ENCODE data around the gene CYB5D1. TPM values are rescaled to one million over a fixed set of nuclear protein-coding genes. Genes with fewer than 3 reads are reported as not detected.

The CYB5D1 gene
- total RNA-seq, 1 experiment from 2014 or later = 18.7 TPM

GRCh38 chr17:7846063-7846735 lies 11.6 kb upstream of the CYB5D1 start:
- ChIA-PET POLR2A (ENCODE audit: low non-redundant PET) (no interaction called here), CTCF (interaction anchor here (0.7 kb wide), 1 partner anchor 155 kb away, joined by 3 read pairs; no protein-coding TSS in a partner anchor)
- Histone ChIP-seq H3K4me1 (ENCODE audit: insufficient read depth, low read length, poor library complexity, severe bottlenecking) (peaks cover 10% of the 10 kb centered on the region), H3K27ac (ENCODE audit: low read depth, low read length, poor library complexity, severe bottlenecking) (no peak overlapping the region), H3K9me3 (ENCODE audit: low read depth, low read length, poor library complexity, severe bottlenecking) (no peaks in the 10 kb centered on the region), H3K27me3 (replicated peaks; ENCODE audit: insufficient read depth, low read depth, low read length, poor library complexity) (no peaks in the 10 kb centered on the region), H3K36me3 (ENCODE audit: insufficient read depth, low read length, poor library complexity, severe bottlenecking) (peaks cover 57% of the 10 kb centered on the region), H3K4me3 (ENCODE audit: low read depth, low read length, poor library complexity, severe bottlenecking) (no peak overlapping the region)
- TF ChIP-seq EZH2 (IDR thresholded peaks at IDR 0.05; ENCODE audit: borderline replicate concordance, low read depth, low read length, poor library complexity, severe bottlenecking) = no peak
- TF ChIP-seq CTCF (conservative IDR thresholded peaks at IDR 0.05; ENCODE audit: low read depth, low read length) = no peak
- intact Hi-C loops (cut with micrococcal nuclease; ENCODE audit: unreplicated experiment) = no loop called here
- DNase-seq (ENCODE audit: low spot score) = no peak
- BruUV-seq (replicated peaks) = no TSS peak

GRCh38 chr17:7846765-7847661 lies 10.8 kb upstream of the CYB5D1 start:
- CTCF ChIA-PET = no interaction called here
- no peak for DNase-seq (ENCODE audit: low spot score)
- Histone ChIP-seq H3K36me3 (ENCODE audit: insufficient read depth, low read length, poor library complexity, severe bottlenecking) (peaks cover 64% of the 10 kb centered on the region), H3K27ac (ENCODE audit: low read depth, low read length, poor library complexity, severe bottlenecking) (no peak overlapping the region), H3K27me3 (replicated peaks; ENCODE audit: insufficient read depth, low read depth, low read length, poor library complexity) (no peaks in the 10 kb centered on the region), H3K4me1 (ENCODE audit: insufficient read depth, low read length, poor library complexity, severe bottlenecking) (peaks cover 6% of the 10 kb centered on the region), H3K4me3 (ENCODE audit: low read depth, low read length, poor library complexity, severe bottlenecking) (no peak overlapping the region), H3K9me3 (ENCODE audit: low read depth, low read length, poor library complexity, severe bottlenecking) (no peaks in the 10 kb centered on the region)
- POLR2A ChIA-PET (ENCODE audit: low non-redundant PET) = no interaction called here
- no TSS peak for BruUV-seq (replicated peaks)
- intact Hi-C loops (cut with micrococcal nuclease; ENCODE audit: unreplicated experiment) = no loop called here
- no peak for TF ChIP-seq CTCF (conservative IDR thresholded peaks at IDR 0.05; ENCODE audit: low read depth, low read length)
- TF ChIP-seq EZH2 (IDR thresholded peaks at IDR 0.05; ENCODE audit: borderline replicate concordance, low read depth, low read length, poor library complexity, severe bottlenecking) = no peak

GRCh38 chr17:7848131-7848579 lies 9.6 kb upstream of the CYB5D1 start:
- Histone ChIP-seq H3K4me3 (ENCODE audit: low read depth, low read length, poor library complexity, severe bottlenecking) (no peak overlapping the region), H3K36me3 (ENCODE audit: insufficient read depth, low read length, poor library complexity, severe bottlenecking) (peaks cover 76% of the 10 kb centered on the region), H3K9me3 (ENCODE audit: low read depth, low read length, poor library complexity, severe bottlenecking) (no peaks in the 10 kb centered on the region), H3K4me1 (ENCODE audit: insufficient read depth, low read length, poor library complexity, severe bottlenecking) (peaks cover 6% of the 10 kb centered on the region), H3K27ac (ENCODE audit: low read depth, low read length, poor library complexity, severe bottlenecking) (no peak overlapping the region), H3K27me3 (replicated peaks; ENCODE audit: insufficient read depth, low read depth, low read length, poor library complexity) (no peaks in the 10 kb centered on the region)
- BruUV-seq (replicated peaks) = no TSS peak
- TF ChIP-seq EZH2 (IDR thresholded peaks at IDR 0.05; ENCODE audit: borderline replicate concordance, low read depth, low read length, poor library complexity, severe bottlenecking) (no peak), CTCF (conservative IDR thresholded peaks at IDR 0.05; ENCODE audit: low read depth, low read length) (no peak)
- POLR2A ChIA-PET (ENCODE audit: low non-redundant PET) = no interaction called here
- CTCF ChIA-PET = no interaction called here
- intact Hi-C loops (cut with micrococcal nuclease; ENCODE audit: unreplicated experiment) = no loop called here
- DNase-seq (ENCODE audit: low spot score) = no peak
